IPS-NIHi7 (cell line): ENCODE results near the gene DISP2.

Experiments
- DNase-seq: peaks from one replicate; pipeline ENCODE4 v3.0.0; 2012; ENCODE audit warnings: mixed read lengths; ENCODE audit errors: extremely low spot score

DISP2 gene

GRCh38 chr15:40388941-40389823 is 31.2 kb downstream of the DISP2 start:
- DNase-seq: no peak

- no peak for DNase-seq
These were observed 32.0 kb downstream of the DISP2 start for GRCh38 chr15:40389824-40390595.

GRCh38 chr15:40392986-40393948 is 35.2 kb downstream of the DISP2 start:
- DNase-seq: no peak

- no peak for DNase-seq
These were observed 39.8 kb downstream of the DISP2 start for GRCh38 chr15:40397688-40398412.

GRCh38 chr15:40398413-40398873 is 40.4 kb downstream of the DISP2 start:
- DNase-seq: no peak

GRCh38 chr15:40399370-40399769 is 41.4 kb downstream of the DISP2 start:
- no peak for DNase-seq

GRCh38 chr15:40405501-40406381 is 47.7 kb downstream of the DISP2 start, which contains the start of gene IVD:
TSS of gene IVD (plus strand) at chr15:40405795. CDS start at chr15:40405828, 33 bp downstream.
- DNase-seq: peak; percentile 100

- DNase-seq: no peak
These were observed 49.4 kb downstream of the DISP2 start for GRCh38 chr15:40407330-40407990.

GRCh38 chr15:40409366-40409765 is 51.3 kb downstream of the DISP2 start:
- no peak for DNase-seq

- DNase-seq: no peak
These were observed 52.5 kb downstream of the DISP2 start for GRCh38 chr15:40410476-40410875.

- DNase-seq: no peak
These were observed 54.2 kb downstream of the DISP2 start for GRCh38 chr15:40412095-40412759.

GRCh38 chr15:40413036-40413435 is 55.0 kb downstream of the DISP2 start:
- DNase-seq: no peak

GRCh38 chr15:40414816-40415215 is 56.8 kb downstream of the DISP2 start:
- DNase-seq: no peak

- no peak for DNase-seq
These were observed 57.2 kb downstream of the DISP2 start for GRCh38 chr15:40415226-40415625.

GRCh38 chr15:40416056-40416455 is 58.0 kb downstream of the DISP2 start:
- DNase-seq: no peak

- DNase-seq: no peak
These were observed 60.1 kb downstream of the DISP2 start for GRCh38 chr15:40418126-40418525.

- DNase-seq: no peak
These were observed 62.2 kb downstream of the DISP2 start for GRCh38 chr15:40420071-40420713.

GRCh38 chr15:40420793-40421192 is 62.8 kb downstream of the DISP2 start:
- no peak for DNase-seq
